ENCODE results near the gene LCE2C.
A peak's percentile ranks its signal among the peaks of the same experiment; 100 is the strongest.
"Not testable (repeated sequence)": the region's sequence is repeated elsewhere in the genome, so short reads cannot be mapped to it uniquely, and the experiment has no call there.

The LCE2C gene

DNA sequence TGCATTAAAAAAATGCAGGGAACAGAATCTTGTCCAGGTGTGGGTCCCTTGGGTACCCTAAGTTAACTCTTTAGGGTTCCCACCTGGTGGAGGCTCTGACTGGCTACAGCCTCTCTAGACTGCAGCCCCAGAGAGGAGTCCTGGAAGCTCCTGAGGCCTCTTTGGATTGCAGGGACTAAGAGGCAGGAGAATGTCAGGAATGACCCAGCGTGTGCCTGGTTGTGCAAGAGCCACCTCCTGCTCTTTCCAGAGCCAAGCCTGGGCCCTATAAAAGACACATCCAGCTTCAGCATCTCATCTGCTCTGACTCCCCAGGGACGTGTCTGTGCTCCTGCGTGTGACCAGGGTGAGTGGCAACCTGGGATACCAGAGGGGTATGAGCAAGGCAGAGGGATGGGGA is at the start of gene LCE2C:
Gene LCE2C, plus strand, starts transcription at position 297 of the 400 bp plus-strand sequence. CDS start 737 bp downstream, outside the sequence.
- not testable (repeated sequence) for DNase-seq

DNA sequence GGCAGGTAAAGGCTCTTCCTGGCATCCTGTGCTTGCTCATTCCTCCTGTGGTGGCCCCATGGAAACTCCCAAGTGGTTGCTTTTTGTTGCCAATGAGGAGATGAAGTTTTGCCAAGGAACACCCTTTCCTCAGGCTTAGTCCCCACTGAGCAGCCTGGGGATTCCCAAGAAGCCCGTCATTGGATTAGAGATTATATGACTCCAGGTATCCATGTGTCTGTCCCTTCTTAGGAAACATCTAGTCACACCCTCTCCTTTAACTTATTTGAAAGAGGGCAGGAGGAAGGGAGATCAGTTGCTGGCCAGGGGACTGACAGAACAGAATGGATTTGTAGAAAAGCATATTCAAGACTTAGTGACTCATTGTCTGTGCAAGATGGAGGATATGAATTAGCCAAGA is 48.3 kb upstream of the LCE2C start:
- no peak for DNase-seq

- DNase-seq = no peak
These were observed 44.5 kb upstream of the LCE2C start for GRCh38 chr1:152630596-152630995.

DNA sequence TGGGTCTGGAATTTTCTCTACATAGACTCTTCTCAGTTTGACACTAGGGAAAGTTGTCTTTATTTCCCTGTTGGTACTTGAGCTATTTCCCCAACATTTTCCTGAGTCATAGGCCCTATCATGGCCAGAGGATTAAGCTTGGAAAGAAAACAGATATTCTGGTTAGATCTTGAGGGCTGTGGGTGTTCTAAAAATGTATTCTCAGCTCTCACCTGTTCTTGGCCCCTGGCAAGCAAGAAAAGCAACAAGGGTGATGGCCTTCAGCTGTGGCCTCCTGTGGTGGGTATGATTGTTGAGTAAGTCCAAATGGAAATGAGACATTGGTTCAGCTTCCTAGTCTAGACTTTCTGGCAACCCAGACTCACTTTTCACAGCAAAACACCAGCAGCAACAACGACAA is 34.7 kb upstream of the LCE2C start:
- no peak for DNase-seq

DNA sequence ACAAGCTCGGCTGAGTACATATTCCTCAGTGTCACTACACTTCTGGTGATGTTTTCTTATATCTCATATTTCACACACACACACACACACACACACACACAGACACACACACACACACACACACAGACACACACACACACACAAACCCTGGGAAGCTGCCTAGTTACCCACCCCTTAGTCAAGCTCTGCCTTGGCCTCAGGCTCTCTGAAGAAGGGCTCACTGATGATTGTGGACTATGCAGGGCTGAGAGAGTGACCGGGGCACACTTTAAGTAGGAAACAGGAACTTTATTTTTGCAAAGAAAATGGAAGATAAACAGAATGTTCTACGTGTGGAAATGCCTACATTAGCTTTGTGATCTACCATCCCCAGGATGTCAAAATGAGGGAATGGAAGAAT is 31.1 kb upstream of the LCE2C start:
- DNase-seq = no peak

DNA sequence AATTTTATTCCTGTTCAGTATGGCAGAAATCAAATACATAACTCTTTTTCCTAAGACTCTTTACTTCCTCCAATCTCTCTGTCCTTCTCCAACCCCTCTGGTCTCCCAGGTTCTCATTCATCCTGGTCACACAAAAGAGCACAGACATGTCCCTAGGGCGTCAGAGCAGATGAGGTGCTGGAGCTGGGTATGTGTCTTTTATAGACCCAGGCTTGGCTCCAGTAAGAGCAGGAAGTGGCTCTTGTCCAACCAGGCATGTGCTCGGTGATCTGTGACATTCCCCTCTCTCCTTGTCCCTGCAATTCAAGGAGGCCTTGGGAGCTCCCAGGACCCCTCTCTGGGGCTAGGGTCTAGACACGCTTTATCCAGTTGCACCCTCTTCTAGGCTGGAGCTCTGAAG is 29.9 kb upstream of the LCE2C start:
- no peak for DNase-seq

GRCh38 chr1:152646656-152647055 is 28.4 kb upstream of the LCE2C start:
- no peak for DNase-seq

DNA sequence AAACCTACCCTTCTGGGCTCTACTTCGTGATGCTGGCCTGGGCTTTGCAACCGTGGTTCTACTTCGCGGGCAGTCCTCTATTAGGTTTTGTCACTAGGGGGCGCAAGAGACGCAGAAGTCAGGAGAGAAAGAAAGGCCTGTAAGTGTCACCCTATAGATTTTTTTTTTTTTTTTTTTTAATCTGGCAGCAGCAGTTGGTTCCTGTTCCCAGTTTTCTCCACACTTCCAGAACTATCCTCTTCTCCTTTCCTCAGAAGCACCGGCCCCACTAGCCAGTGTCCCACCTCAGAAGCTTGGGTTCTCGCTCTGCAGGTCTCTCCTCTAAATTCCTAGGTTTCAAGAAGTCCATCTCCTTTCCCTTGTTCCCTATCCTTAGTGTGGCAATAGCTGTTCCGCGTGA is 21.0 kb upstream of the LCE2C start:
- peak; percentile 50 for DNase-seq

DNA sequence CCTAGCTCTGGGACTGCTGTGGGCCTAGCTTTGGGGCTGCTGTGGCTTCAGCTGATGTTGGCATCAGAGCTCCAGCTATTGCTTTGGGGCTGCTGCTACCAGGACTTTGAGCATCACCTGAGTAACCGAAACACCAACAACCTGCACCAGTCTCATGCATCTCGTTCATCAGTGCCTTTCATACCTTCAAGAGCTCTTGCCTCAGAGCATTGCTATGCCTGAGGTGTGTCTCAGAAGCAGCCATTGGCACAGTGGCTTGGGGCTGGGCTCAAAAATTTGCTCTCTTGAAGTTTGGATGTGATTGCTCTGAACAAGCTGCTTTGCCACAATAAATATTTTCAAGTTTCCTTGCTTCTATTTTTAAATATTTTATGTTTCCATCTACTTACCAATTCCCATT is 18.6 kb upstream of the LCE2C start:
- DNase-seq = no peak

DNA sequence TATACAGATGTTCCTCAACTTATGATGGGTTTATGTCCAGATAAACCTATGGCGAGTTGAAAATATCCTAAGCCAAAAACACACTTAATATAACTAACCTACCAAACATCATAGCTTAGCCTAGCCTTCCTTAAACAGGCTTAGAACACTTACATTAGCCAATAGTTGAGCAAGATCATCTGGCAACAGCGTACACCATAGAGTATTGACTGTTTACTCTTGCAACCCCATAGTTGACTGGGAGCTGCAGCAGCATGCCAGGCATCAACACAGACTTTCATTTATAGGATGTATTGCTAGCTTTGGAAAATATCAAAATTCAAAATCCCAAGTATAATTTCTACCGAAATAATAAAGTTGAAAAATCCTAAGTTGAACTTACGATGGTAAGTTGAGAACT is 17.4 kb upstream of the LCE2C start:
- DNase-seq = no peak

DNA sequence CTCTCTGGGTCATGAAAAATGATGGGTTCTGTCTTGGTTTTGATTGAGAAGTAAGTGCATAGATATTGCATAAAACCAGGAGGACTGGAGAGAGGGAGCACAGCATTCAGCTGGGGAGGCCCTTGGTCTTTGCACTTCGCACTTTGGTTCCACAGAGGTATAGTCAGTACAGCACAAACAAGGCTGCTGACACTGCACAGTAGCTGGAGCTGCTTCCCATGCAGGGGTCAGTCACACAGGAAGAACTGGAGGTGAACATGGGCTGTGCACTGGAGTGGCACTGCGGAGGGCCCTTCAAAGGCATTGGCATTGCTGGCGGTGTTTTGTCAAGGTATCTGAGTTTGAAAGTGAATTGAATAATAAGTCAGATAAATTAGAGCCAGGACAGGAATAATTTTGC is 16.4 kb upstream of the LCE2C start:
- DNase-seq = no peak

DNA sequence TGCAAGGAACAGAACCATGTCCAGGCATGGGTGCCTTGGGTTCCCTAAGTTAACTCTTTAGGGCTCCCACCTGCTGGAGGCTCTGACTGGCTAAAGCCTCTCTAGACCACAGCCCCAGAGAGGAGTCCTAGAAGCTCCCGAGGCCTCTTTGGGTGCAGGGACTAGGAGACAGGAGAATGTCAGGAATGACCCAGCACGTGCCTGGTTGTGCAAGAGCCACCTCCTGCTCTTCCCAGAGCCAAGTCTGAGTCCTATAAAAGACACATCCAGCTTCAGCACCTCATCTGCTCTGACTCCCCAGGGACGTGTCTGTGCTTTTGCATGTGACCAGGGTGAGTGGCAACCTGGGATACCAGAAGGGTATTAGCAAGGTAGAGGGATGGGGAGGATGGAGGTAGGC is 12.0 kb upstream of the LCE2C start, which contains the start of gene LCE2D:
Gene LCE2D, plus strand, starts transcription at position 283 of the 400 bp plus-strand sequence. CDS start 726 bp downstream, outside the sequence.
- no peak for DNase-seq

- DNase-seq = not testable (repeated sequence)
These were observed 8.9 kb upstream of the LCE2C start for GRCh38 chr1:152666171-152666570.

DNA sequence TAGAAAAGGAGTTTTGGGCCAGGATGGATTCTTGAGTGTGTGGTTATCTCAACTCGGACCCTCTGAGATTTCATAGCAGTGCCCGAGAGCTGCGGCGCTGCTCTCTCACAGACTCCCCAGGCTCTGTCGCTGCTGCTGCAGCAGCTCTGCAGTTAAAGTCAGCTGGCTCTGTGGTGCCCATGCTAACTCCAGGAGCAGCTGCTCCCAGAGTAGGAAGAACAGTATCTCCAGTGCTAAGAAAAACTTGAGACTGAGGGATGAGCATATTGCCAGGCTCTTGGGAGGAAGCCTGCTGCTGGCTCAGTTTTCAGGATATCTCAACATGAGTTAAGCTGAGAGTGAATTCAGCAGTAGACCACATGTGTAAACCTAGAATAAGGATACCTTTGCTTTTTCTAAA is 7.4 kb upstream of the LCE2C start:
- no peak for DNase-seq

GRCh38 chr1:152673016-152673415 is 2.1 kb upstream of the LCE2C start:
- no peak for DNase-seq

GRCh38 chr1:152679459-152679858 is 4.4 kb downstream of the LCE2C start:
- no peak for DNase-seq

- DNase-seq = no peak
These were observed 6.5 kb downstream of the LCE2C start for GRCh38 chr1:152681616-152682015.

DNA sequence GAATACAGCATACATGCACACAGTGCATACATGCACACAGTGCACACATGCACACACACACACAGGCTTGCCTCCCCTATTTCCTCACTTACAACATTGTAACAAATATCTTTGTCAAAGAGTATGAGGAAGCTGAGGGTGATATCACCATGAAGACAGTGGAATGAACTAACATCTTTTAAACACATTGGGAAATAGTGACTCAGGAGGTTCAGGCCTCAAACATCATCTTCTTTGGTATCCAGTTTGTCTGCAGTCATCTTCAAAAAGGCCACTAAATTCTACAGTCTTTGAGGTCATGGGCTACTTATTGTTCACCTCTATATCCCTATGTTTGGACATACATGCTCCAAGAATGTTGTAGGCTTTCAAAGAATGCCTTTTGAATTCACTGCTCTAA is 8.8 kb downstream of the LCE2C start:
- DNase-seq = no peak

DNA sequence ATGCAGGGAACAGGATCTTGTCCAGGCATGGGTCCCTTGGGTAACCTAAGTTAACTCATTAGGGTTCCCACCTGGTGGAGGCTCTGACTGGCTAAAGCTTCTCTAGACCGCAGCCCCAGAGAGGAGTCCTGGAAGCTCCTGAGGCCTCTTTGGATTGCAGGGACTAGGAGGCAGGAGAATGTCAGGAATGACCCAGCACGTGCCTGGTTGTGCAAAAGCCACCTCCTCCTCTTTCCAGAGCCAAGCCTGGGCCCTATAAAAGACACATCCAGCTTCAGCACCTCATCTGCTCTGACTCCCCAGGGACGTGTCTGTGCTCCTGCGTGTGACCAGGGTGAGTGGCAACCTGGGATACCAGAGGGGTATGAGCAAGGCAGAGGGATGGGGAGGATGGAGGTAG is 10.7 kb downstream of the LCE2C start, which contains the start of gene LCE2B:
Gene LCE2B, plus strand, starts transcription at position 301 of the 400 bp plus-strand sequence. CDS start 721 bp downstream, outside the sequence.
- DNase-seq = not testable (repeated sequence)

GRCh38 chr1:152697701-152698600 is 22.9 kb downstream of the LCE2C start, which contains the start of gene LCE2A:
Gene LCE2A (plus strand): TSS chr1:152698345. CDS start chr1:152698902, 557 bp downstream.
- DNase-seq = no peak

GRCh38 chr1:152699746-152700145 is 24.7 kb downstream of the LCE2C start:
- no peak for DNase-seq

DNA sequence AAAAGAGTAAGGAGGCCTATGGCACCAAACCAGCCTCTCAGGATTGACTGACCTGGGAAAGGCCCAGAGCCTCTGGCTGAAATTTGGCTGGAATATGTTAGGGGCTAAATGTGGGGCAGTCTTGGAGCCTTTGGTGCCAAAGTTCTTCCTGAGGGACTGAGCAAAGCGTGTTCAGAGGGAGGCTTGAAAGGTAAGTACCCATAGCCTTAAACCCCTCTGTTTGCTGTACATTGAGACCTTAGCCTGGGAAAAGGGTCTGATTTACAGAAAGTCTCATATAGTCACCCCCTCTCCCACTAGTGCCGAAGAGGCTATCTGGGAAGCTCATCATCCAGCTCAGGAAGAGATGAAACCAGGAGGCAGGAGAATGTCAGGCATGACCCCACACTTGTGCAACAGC is 32.8 kb downstream of the LCE2C start, which contains the start of gene LCE4A:
Gene LCE4A, plus strand, starts transcription at position 301 of the 400 bp plus-strand sequence. CDS start 916 bp downstream, outside the sequence.
- DNase-seq = no peak

- no peak for DNase-seq
These were observed 43.2 kb downstream of the LCE2C start for GRCh38 chr1:152718238-152718637.

GRCh38 chr1:152725261-152725660 is 50.2 kb downstream of the LCE2C start:
- no peak for DNase-seq

Data from NCI-H2171 treated with DMSO at 0.1 percent for 48 hours (cell line).